HL-60/S4 (cell line): ENCODE data around the gene GLRA3.
"Not testable (repeated sequence)": the region's sequence is repeated elsewhere in the genome, so short reads cannot be mapped to it uniquely, and the experiment has no call there.

ENCODE experiments used
- in situ Hi-C: fragments of 300-500 bp; cut with MboI; formaldehyde crosslinking; loops from 2 replicates; pipeline ENCODE4 v1.14.3; 2022; ENCODE audit warnings: low sequenced_read_pairs

GLRA3 gene

GRCh38 chr4:174813292-174813691, 15.8 kb downstream of the GLRA3 start:
- in situ Hi-C loops, result no loop called here

- in situ Hi-C loops, result no loop called here
These were observed 18.2 kb downstream of the GLRA3 start for GRCh38 chr4:174810834-174811233.

GRCh38 chr4:174808836-174809235, 20.2 kb downstream of the GLRA3 start:
- in situ Hi-C loops, result no loop called here

GRCh38 chr4:174808119-174808518, 20.9 kb downstream of the GLRA3 start:
- in situ Hi-C loops, result no loop called here

- in situ Hi-C loops, result no loop called here
These were observed 23.3 kb downstream of the GLRA3 start for GRCh38 chr4:174805746-174806145.

GRCh38 chr4:174794543-174795094, 34.4 kb downstream of the GLRA3 start:
- in situ Hi-C loops, result no loop called here

- in situ Hi-C loops, result no loop called here
These were observed 39.4 kb downstream of the GLRA3 start for GRCh38 chr4:174789657-174790056.

- in situ Hi-C loops, result not testable (repeated sequence)
These were observed 50.6 kb downstream of the GLRA3 start for GRCh38 chr4:174778274-174778986.

GRCh38 chr4:174775366-174775765, 53.7 kb downstream of the GLRA3 start:
- in situ Hi-C loops, result no loop called here

- in situ Hi-C loops, result no loop called here
These were observed 64.8 kb downstream of the GLRA3 start for GRCh38 chr4:174764105-174764729.

- in situ Hi-C loops, result no loop called here
These were observed 65.5 kb downstream of the GLRA3 start for GRCh38 chr4:174763454-174764104.

- in situ Hi-C loops, result no loop called here
These were observed 67.6 kb downstream of the GLRA3 start for GRCh38 chr4:174761451-174761850.

GRCh38 chr4:174757736-174758135, 71.3 kb downstream of the GLRA3 start:
- in situ Hi-C loops, result no loop called here

GRCh38 chr4:174753021-174753420, 76.0 kb downstream of the GLRA3 start:
- in situ Hi-C loops, result no loop called here

GRCh38 chr4:174752026-174752425, 77.0 kb downstream of the GLRA3 start:
- in situ Hi-C loops, result no loop called here

GRCh38 chr4:174749091-174749490, 80.0 kb downstream of the GLRA3 start:
- in situ Hi-C loops, result no loop called here

- in situ Hi-C loops, result no loop called here
These were observed 82.3 kb downstream of the GLRA3 start for GRCh38 chr4:174746710-174747109.

GRCh38 chr4:174742561-174742960, 86.5 kb downstream of the GLRA3 start:
- in situ Hi-C loops, result no loop called here

- in situ Hi-C loops, result no loop called here
These were observed 89.5 kb downstream of the GLRA3 start for GRCh38 chr4:174739576-174739975.

GRCh38 chr4:174734181-174734580, 94.9 kb downstream of the GLRA3 start:
- in situ Hi-C loops, result no loop called here

GRCh38 chr4:174717828-174718227, 111.2 kb downstream of the GLRA3 start:
- in situ Hi-C loops, result no loop called here
